CD4-positive, alpha-beta T cell treated with Interleukin-1 beta for 1 hour (primary cell): ENCODE data around the gene CES5A.
"Not testable (repeated sequence)": the region's sequence is repeated elsewhere in the genome, so short reads cannot be mapped to it uniquely, and the experiment has no call there.

Source experiments
- DNase-seq, 2 donors: peaks; one replicate each; pipeline ENCODE4 v3.0.0-alpha.2; 2020 to 2022

CES5A gene, protein sequence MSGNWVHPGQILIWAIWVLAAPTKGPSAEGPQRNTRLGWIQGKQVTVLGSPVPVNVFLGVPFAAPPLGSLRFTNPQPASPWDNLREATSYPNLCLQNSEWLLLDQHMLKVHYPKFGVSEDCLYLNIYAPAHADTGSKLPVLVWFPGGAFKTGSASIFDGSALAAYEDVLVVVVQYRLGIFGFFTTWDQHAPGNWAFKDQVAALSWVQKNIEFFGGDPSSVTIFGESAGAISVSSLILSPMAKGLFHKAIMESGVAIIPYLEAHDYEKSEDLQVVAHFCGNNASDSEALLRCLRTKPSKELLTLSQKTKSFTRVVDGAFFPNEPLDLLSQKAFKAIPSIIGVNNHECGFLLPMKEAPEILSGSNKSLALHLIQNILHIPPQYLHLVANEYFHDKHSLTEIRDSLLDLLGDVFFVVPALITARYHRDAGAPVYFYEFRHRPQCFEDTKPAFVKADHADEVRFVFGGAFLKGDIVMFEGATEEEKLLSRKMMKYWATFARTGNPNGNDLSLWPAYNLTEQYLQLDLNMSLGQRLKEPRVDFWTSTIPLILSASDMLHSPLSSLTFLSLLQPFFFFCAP

DNA sequence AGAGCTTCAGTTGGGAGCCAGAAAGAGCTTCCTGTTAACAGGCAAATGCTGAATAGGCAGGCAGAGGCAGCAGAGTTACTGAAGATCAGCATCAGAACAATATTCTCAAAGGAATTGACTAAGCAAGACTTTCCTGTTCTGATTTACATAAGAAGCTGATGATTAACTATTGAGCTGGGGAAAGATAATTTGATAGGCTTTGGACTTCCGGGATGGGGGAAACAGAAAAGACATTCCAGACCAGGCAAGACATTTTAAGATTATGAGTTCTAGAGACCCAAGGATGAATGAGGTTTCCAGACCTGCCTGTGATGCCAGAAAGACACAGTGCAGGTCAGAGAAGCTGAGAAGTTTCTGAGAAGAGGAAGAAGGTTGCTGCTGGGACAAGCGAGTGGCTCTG is at the start of gene CES5A:
CES5A (minus strand) TSS at position 101 of the 400 bp plus-strand sequence. CDS start 152 bp downstream, outside the sequence.
- no peak for DNase-seq

DNA sequence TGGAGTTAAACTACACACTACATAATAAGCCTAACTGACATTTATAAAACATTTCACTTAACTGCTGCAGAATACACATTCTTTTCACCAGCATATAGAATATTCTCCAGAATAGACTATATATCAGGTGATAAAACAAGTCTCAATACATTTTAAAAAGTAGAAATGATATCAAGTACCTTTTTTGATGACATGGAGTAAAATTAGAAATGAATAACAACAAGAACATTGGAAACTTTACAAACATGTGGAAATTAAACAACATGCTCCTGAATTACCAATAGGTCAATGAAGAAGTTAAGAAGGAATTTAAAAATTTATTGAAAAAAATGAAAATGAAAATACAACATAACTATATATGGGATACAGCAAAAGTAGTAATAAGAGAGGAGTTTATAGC is 47.5 kb upstream of the CES5A start:
- no peak for DNase-seq

DNA sequence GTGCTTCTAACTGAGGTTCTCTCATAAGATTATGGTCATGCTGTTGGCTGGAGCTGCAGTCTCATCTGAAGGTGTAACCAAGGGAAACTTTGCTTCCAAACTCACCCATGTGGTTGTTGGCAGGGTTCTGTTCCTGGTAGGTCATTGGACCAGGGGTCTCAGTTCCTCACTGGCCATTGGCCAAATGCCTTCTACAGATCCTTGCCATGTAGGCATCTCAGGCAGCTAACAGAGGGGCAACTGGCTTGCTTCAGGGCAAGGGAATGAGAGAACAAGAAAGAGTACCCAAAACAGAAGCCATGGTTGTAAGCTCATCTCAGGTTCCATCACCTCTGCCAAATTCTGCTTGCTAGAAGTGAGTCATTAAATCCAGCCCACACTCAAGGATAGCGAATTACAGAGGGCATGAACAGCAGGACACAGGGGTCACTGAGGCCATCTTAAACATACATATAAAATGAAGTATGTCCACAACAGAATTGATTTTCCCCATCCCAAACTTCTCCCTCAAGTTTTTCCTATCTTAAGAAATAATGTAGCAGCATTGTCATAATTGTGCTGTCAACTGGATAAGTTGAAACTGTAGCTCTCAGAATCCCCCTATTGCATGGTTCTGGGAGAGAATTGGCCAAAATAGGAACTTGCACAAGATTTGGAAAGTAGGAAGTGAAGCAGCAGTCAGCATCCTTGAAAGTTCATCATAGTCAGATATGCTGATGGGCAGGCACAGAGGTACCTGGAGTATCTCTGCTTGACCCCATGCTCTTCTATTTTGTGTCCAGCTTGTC is 42.4 kb upstream of the CES5A start:
- DNase-seq: no peak

DNA sequence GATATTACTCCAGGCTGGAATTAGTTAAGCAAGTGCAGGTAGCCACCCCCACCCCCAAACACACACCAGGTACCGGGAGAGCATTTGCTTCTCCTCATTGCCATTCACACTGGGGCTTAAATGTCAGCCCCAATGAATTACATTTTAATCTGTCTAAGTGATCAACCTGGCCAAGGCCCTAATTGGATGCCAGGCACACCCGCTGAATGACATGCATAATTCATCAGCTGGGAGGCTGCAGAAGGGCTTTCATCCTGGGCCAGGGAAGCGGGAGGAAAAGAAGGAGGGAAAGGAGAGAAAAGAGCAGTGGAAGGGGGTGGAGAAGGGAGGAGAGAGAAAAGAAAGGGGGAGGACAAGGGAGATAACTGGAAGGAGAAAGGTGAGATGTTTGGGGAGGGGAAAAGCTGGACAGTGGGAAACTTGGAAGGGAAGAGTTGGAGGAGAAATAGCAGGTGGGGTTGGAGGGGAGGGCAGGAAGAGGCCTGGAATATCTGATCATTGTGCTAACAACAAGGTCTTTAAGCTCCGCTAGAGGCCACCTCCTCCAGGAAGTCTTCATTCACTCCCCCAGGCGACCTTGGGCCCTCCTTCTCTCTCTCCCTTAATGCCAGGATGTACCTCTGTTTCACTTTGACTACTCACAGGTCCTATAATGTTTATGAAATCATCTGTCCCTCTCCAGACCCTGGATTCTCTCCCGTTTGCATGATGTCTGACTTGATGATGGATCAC is 40.1 kb upstream of the CES5A start:
- no peak for DNase-seq

GRCh38 chr16:55914383-55914782 is 39.2 kb upstream of the CES5A start:
- no peak for DNase-seq

DNA sequence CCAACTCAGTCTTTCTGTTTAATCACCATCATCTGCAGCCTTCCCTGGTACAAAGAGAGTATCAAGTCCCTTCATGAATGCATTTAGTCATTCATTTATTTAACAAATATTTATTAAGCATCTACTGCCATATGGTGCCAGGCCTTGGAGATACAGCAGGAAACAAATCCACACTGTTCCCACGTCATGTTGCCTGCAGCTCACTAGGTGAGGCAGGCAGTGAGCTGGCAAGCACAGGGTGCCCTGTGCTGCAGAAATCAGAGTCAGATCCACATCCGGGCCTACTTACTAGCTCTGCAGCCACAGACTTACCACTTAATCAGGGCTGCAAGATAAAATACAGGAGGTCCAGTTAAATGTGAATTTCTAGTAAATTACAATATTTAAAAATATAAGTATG is 38.5 kb upstream of the CES5A start:
- DNase-seq: no peak

DNA sequence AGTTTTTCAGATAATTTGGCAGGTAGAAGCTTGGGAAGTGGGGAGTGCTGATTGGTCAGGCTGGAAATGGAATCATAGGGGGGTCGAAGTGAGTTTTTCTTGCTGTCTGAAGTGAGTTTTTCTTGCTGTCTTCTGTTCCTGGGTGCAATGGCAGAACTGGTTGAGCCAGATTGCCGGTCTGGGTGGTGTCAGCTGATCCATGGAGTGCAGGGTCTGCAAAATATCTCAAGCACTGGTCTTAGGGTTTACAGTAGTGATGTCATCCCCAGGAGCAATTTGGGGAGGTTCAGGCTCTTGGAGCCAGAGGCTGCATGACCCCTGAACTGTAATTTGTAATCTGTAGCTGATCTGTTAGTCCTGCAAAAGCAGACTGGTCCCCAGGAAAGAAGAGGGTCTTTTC is 37.9 kb upstream of the CES5A start:
- not testable (repeated sequence) for DNase-seq

GRCh38 chr16:55912022-55912421 is 36.8 kb upstream of the CES5A start:
- DNase-seq: no peak

DNA sequence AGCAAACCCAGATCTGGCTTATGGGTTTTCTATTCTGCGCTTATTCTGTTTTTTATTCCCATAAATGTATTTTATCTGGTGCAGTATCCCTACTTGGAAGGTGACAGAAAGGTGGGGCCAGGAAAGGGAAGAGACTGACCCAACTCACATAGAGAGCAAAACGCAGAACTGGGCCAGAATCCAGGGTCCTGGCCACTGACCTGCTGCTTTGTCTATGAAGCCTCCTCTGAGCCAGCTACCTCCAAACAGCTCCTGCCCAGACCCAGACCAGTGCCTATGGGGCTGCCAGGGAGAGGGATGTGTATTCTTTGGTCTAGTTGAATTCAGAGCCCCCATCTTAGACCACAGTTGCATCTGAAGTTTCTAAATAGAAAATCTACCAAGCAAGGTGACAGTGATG is 36.4 kb upstream of the CES5A start:
- DNase-seq: no peak

DNA sequence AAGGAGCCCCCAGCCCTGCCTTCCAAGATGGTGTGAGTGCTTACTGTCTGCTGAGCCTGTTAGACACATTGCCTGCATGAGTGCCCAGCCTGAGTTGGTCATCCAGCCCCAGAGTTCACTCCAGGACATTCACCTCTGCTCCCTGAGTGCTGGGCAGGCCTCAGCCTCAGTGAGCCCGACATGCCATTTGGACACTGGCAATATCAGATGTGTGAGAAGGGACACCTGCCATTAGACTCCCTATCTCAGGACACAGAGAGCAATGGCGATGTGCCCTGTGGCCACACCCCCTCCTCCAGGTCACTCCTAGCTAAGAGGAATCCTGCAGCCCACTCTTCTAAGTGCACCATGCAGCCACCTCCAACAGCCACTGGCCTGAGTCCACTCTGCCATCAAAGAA is 34.7 kb upstream of the CES5A start:
- no peak for DNase-seq

GRCh38 chr16:55908641-55909040 is 33.5 kb upstream of the CES5A start:
- DNase-seq: no peak

DNA sequence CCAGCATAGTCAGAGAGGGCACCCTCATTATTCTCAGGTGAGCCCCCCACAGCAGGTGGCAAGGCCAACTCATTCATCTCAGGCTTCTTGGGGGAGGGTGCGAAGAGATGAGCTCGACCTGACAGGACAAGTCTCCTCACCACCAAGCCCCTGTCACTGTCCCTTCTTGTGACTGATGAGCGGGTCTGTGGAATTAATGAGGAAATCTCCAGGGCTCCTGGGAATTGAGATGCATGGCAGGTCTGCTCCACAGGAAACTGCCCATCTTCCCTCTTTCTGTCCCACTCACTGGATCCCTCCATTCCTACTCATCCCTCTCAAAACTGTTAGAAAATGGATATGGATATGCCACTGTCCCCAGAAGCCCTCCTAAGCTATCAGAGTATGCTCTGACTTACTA is 32.5 kb upstream of the CES5A start:
- DNase-seq: no peak

GRCh38 chr16:55906123-55906522 is 30.9 kb upstream of the CES5A start:
- no peak for DNase-seq

- no peak for DNase-seq
Observed at GRCh38 chr16:55905651-55906050, 30.5 kb upstream of the CES5A start.

DNA sequence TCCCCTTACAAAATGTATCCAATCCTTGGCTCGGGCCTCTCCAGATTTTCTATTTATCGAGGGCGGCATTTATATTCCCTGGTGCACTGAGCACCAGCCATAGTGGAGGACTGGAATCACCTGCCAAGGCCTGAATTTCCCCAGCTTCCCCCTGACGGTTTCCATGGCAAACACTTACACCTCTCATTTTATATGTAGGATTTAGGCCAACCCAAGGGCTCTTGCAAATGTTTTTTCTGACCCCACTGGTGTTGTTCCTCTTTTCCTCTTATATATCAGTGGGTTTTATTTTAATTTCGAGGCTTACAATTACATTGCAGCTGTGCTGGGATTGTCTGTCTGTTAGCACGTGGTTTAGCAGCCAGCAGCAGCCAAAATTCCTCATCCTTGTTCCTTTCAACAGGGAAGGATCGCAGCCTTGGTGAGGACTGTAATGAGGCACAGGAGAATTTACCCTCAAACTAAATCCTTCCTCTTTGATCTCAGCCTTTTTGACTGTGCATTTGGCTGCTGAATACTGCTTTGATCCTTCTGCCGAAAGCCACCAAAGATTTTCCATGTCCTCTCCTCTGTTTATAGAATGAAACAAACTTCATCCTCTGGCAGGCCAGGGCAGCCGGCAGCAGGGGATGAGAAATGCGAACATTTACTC is 26.5 kb upstream of the CES5A start:
- no peak for DNase-seq

DNA sequence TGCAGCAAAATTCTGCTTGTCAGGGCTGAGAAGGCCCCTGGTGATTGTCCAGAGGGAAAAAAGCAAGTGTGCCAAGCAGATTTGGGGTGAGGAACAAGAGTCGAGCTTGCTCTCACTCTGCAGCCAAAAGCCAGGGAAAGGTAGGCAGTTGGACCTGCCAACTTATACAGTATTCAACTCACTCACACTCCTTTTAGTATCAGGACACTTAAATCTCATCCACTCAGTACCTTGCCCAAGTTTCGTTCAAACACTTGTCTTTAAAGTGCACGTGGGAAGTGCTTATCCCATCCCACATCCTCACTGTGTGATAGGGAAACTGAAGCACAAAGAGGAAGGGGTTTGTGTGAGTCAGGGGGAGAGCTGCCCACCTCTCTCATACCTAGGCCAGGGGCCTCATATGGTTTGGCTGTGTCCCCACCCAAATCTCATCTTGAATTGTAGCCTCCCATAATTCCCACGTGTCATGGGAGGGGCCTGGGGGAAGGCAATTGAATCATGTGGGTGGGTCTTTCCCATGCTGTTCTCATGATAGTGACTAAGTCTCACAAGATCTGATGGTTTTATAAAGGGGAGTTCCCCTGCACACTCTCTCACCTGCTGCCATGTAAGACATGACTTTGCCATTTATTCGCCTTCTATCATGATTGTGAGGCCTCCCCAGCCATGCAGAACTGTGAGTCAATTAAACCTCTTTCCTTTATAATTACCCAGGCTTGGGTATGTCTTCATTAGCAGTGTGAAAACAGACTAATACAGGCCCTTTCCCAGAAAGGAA is 25.6 kb upstream of the CES5A start:
- DNase-seq: no peak

- DNase-seq: no peak
Observed at GRCh38 chr16:55899857-55900256, 24.7 kb upstream of the CES5A start.

- no peak for DNase-seq
Observed at GRCh38 chr16:55898592-55898991, 23.4 kb upstream of the CES5A start.

GRCh38 chr16:55892821-55893220 is 17.6 kb upstream of the CES5A start:
- no peak for DNase-seq

DNA sequence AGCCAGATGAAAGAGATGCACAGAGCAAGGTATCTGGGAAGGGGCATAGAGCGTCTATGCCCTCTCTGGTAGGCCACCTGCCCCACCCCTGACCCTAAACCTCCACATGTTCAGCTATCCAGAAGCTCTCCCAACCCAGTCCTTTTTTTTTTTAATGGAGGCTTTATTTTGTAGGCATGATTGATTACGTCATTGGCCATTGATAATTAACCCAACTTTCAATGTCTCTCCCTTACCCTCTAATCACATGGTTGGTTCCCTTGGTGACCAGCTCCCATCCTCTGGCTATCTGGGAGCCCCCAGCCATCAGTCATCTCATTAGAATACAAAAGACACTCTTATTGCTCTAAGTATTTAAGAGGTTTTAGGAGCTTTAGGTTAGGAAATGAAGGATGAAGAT is 14.3 kb upstream of the CES5A start:
- no peak for DNase-seq

DNA sequence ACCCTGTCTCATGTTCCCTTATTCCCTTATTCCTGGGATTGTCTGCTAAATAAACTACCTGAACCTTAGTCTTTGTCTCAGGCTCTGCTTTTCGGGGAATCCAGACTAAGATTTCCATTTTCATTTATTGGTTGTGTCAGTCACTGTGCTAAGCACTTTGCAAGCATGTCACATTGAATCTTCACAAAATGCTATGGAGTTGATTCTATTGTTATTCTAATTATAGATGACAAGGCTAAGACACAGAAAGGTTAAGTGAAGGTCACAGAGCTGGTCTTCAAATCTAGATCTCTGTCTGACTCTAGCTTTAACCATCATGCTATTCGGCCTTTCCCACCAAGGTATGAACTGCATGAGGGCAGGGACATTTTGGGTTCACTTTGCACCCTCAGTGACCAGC is 13.4 kb upstream of the CES5A start:
- no peak for DNase-seq

- no peak for DNase-seq
Observed at GRCh38 chr16:55876854-55877253, 1.7 kb upstream of the CES5A start.
